GM21825 (cell line): Measurements from ENCODE around the gene USP30.
"Not testable (repeated sequence)": the region's sequence is repeated elsewhere in the genome, so short reads cannot be mapped to it uniquely, and the experiment has no call there.

Experiments
- ATAC-seq: cut with Tn5 transposase; IDR thresholded peaks from one replicate; pipeline ENCODE4 v1.9.1; 2021; ENCODE audit warnings: mild to moderate bottlenecking, moderate library complexity; ENCODE audit not compliant: unreplicated experiment

The USP30 gene

GRCh38 chr12:109049794-109050193, 2.6 kb upstream of the USP30 start:
- not testable (repeated sequence) for ATAC-seq

GRCh38 chr12:109052097-109052413, 321 bp upstream of the USP30 start:
- ATAC-seq = no peak

- ATAC-seq = peak; percentile 46
These were observed 1.2 kb downstream of the USP30 start for GRCh38 chr12:109053382-109054123.

GRCh38 chr12:109054124-109054513, 1.7 kb downstream of the USP30 start:
- ATAC-seq = peak; percentile 5

GRCh38 chr12:109054520-109054919, 2.1 kb downstream of the USP30 start:
- no peak for ATAC-seq

- no peak for ATAC-seq
These were observed 4.5 kb downstream of the USP30 start for GRCh38 chr12:109056891-109057290.

GRCh38 chr12:109057376-109057775, 5.0 kb downstream of the USP30 start:
- ATAC-seq = no peak

- ATAC-seq = no peak
These were observed 6.4 kb downstream of the USP30 start for GRCh38 chr12:109058773-109059172.

GRCh38 chr12:109064143-109064542, 11.8 kb downstream of the USP30 start:
- no peak for ATAC-seq

- ATAC-seq = no peak
These were observed 12.9 kb downstream of the USP30 start for GRCh38 chr12:109065154-109065852.

GRCh38 chr12:109065853-109066193, 13.4 kb downstream of the USP30 start:
- no peak for ATAC-seq

GRCh38 chr12:109069307-109070271, 17.2 kb downstream of the USP30 start:
- no peak for ATAC-seq

GRCh38 chr12:109074866-109075265, 22.5 kb downstream of the USP30 start:
- no peak for ATAC-seq

- no peak for ATAC-seq
These were observed 30.4 kb downstream of the USP30 start for GRCh38 chr12:109082751-109083150.

- ATAC-seq = no peak
These were observed 32.0 kb downstream of the USP30 start for GRCh38 chr12:109084425-109084824.

- no peak for ATAC-seq
These were observed 33.2 kb downstream of the USP30 start for GRCh38 chr12:109085590-109085989.

- no peak for ATAC-seq
These were observed 34.9 kb downstream of the USP30 start for GRCh38 chr12:109087250-109087649.

- ATAC-seq = no peak
These were observed 36.4 kb downstream of the USP30 start for GRCh38 chr12:109088818-109089217.

GRCh38 chr12:109089683-109090082, 37.3 kb downstream of the USP30 start:
- no peak for ATAC-seq

GRCh38 chr12:109092497-109093021, 40.2 kb downstream of the USP30 start:
- no peak for ATAC-seq
